Left renal pelvis (tissue), 4 donors: Measurements from ENCODE around the gene KNDC1. TPM values are rescaled to one million over a fixed set of nuclear protein-coding genes. Genes with fewer than 3 reads are reported as not detected.

Experiments used
- DNase-seq, 4 donors: peaks; one replicate each; pipeline ENCODE4 v3.0.0-alpha.2; 2013; ENCODE audit warnings: low read depth in 4 of 4, low spot score in 3 of 4
- polyA plus RNA-seq, 4 donors: library from polyadenylated mRNA; unstranded; fragments of 120-200 nt; gene quantifications; one replicate each; pipeline ENCODE4 v1.2.1, GENCODE V29; 2013; ENCODE audit not compliant: insufficient read length in 4 of 4

The KNDC1 gene
- polyA plus RNA-seq, 4 donors = 2.5 to 10.0 (median 6.9) TPM

GRCh38 chr10:133160826-133161471, 930 bp downstream of the KNDC1 start:
- no peak for DNase-seq

- DNase-seq = no peak
Measured at GRCh38 chr10:133161486-133162109, 1.6 kb downstream of the KNDC1 start.

- DNase-seq = no peak
Measured at GRCh38 chr10:133162178-133162909, 2.3 kb downstream of the KNDC1 start.

GRCh38 chr10:133162910-133163856, 3.2 kb downstream of the KNDC1 start:
- no peak for DNase-seq

GRCh38 chr10:133163889-133164815, 4.1 kb downstream of the KNDC1 start:
- no peak for DNase-seq

GRCh38 chr10:133164816-133165555, 5.0 kb downstream of the KNDC1 start:
- no peak for DNase-seq

GRCh38 chr10:133165556-133166503, 5.8 kb downstream of the KNDC1 start:
- no peak for DNase-seq

- DNase-seq = no peak
Measured at GRCh38 chr10:133166504-133166827, 6.4 kb downstream of the KNDC1 start.

GRCh38 chr10:133166828-133167692, 7.0 kb downstream of the KNDC1 start:
- DNase-seq = no peak

- no peak for DNase-seq
Measured at GRCh38 chr10:133167693-133168616, 7.9 kb downstream of the KNDC1 start.

GRCh38 chr10:133168617-133169031, 8.6 kb downstream of the KNDC1 start:
- no peak for DNase-seq

- no peak for DNase-seq
Measured at GRCh38 chr10:133169173-133169947, 9.3 kb downstream of the KNDC1 start.

- DNase-seq = no peak
Measured at GRCh38 chr10:133170092-133170491, 10.1 kb downstream of the KNDC1 start.

GRCh38 chr10:133173860-133174640, 14.0 kb downstream of the KNDC1 start:
- DNase-seq = no peak
